ENCODE measurements around the gene PRMT7. TPM values are rescaled to one million over a fixed set of nuclear protein-coding genes. Genes with fewer than 3 reads are reported as not detected.

Gene PRMT7
- total RNA-seq, 2 donors from 2014 or later, result 24.5 to 35.7 TPM

- no peak for DNase-seq (ENCODE audit: low spot score)
- Histone ChIP-seq H3K27ac (no peak overlapping the region), H3K9me3 (no peaks in the 10 kb centered on the region), H3K4me3 (no peak overlapping the region), H3K36me3 (peaks cover 38% of the 10 kb centered on the region), H3K4me1 (no peaks in the 10 kb centered on the region), H3K27me3 (no peaks in the 10 kb centered on the region)
- no peak for TF ChIP-seq CTCF (IDR thresholded peaks at IDR 0.05)
Measured at GRCh38 chr16:68359398-68360191, 48.8 kb downstream of the PRMT7 start.

GRCh38 chr16:68360547-68360946, 49.7 kb downstream of the PRMT7 start:
- no peaks in the 10 kb centered on the region for H3K9me3 ChIP-seq
- H3K36me3 ChIP-seq, result peaks cover 28% of the 10 kb centered on the region
- DNase-seq (ENCODE audit: low spot score), result no peak
- no peak overlapping the region for H3K27ac ChIP-seq
- no peaks in the 10 kb centered on the region for H3K4me1 ChIP-seq
- TF ChIP-seq CTCF (IDR thresholded peaks at IDR 0.05), result no peak
- H3K27me3 ChIP-seq, result no peaks in the 10 kb centered on the region
- H3K4me3 ChIP-seq, result no peak overlapping the region

GRCh38 chr16:68360956-68361355, 50.1 kb downstream of the PRMT7 start:
- Histone ChIP-seq H3K4me1 (no peaks in the 10 kb centered on the region), H3K36me3 (peaks cover 24% of the 10 kb centered on the region), H3K9me3 (no peaks in the 10 kb centered on the region), H3K27ac (no peak overlapping the region), H3K4me3 (no peak overlapping the region), H3K27me3 (no peaks in the 10 kb centered on the region)
- DNase-seq (ENCODE audit: low spot score), result no peak
- TF ChIP-seq CTCF (IDR thresholded peaks at IDR 0.05), result no peak

- no peaks in the 10 kb centered on the region for H3K9me3 ChIP-seq
- H3K27ac ChIP-seq, result no peak overlapping the region
- no peaks in the 10 kb centered on the region for H3K4me1 ChIP-seq
- no peak for DNase-seq (ENCODE audit: low spot score)
- H3K4me3 ChIP-seq, result no peak overlapping the region
- H3K36me3 ChIP-seq, result peaks cover 19% of the 10 kb centered on the region
- H3K27me3 ChIP-seq, result no peaks in the 10 kb centered on the region
- TF ChIP-seq CTCF (IDR thresholded peaks at IDR 0.05), result no peak
Measured at GRCh38 chr16:68361485-68361884, 50.7 kb downstream of the PRMT7 start.

GRCh38 chr16:68362262-68362913, 51.6 kb downstream of the PRMT7 start:
- DNase-seq (ENCODE audit: low spot score), result no peak
- H3K4me3 ChIP-seq, result no peak overlapping the region
- no peaks in the 10 kb centered on the region for H3K9me3 ChIP-seq
- no peak overlapping the region for H3K27ac ChIP-seq
- TF ChIP-seq CTCF (IDR thresholded peaks at IDR 0.05), result no peak
- no peaks in the 10 kb centered on the region for H3K27me3 ChIP-seq
- peaks cover 10% of the 10 kb centered on the region for H3K36me3 ChIP-seq
- no peaks in the 10 kb centered on the region for H3K4me1 ChIP-seq
